ENCODE measurements around the gene SLC51A.

- TF ChIP-seq ZNF138 (CRISPR knock-in tag; conservative IDR thresholded peaks at IDR 0.05) (no peak), E2F1 (CRISPR knock-in tag; IDR thresholded peaks at IDR 0.05) (no peak), CTCF (IDR thresholded peaks at IDR 0.05) (no peak), SP1 (CRISPR knock-in tag; conservative IDR thresholded peaks at IDR 0.05) (no peak), CBFB (CRISPR knock-in tag; IDR thresholded peaks at IDR 0.05; ENCODE audit: low read depth) (no peak)
Measured at GRCh38 chr3:196270499-196270898, 54.2 kb downstream of the SLC51A start.
